ENCODE results near the gene FOXN4.

- TF ChIP-seq, protein P1, sequence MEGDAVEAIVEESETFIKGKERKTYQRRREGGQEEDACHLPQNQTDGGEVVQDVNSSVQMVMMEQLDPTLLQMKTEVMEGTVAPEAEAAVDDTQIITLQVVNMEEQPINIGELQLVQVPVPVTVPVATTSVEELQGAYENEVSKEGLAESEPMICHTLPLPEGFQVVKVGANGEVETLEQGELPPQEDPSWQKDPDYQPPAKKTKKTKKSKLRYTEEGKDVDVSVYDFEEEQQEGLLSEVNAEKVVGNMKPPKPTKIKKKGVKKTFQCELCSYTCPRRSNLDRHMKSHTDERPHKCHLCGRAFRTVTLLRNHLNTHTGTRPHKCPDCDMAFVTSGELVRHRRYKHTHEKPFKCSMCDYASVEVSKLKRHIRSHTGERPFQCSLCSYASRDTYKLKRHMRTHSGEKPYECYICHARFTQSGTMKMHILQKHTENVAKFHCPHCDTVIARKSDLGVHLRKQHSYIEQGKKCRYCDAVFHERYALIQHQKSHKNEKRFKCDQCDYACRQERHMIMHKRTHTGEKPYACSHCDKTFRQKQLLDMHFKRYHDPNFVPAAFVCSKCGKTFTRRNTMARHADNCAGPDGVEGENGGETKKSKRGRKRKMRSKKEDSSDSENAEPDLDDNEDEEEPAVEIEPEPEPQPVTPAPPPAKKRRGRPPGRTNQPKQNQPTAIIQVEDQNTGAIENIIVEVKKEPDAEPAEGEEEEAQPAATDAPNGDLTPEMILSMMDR (IDR thresholded peaks at IDR 0.05), result no peak
- no peak for TF ChIP-seq POLR2A (IDR thresholded peaks at IDR 0.05)
Measured at GRCh38 chr12:109304485-109304884, 4.6 kb downstream of the FOXN4 start.
